ENCODE results near the gene MYADML2. TPM values are rescaled to one million over a fixed set of nuclear protein-coding genes. Genes with fewer than 3 reads are reported as not detected.

MYADML2 gene
- total RNA-seq, 1 experiment from 2014 or later: not detected

GRCh38 chr17:81927653-81928543 lies 19.1 kb downstream of the MYADML2 start, which contains the start of gene MAFG:
Gene MAFG (minus strand): TSS chr17:81927735. CDS start chr17:81923185, 4,550 bp downstream.
- Histone ChIP-seq H3K36me3 (ENCODE audit: insufficient read depth, low read length, poor library complexity, severe bottlenecking) (peaks cover 2% of the 10 kb centered on the region), H3K9me3 (ENCODE audit: low read depth, low read length, poor library complexity, severe bottlenecking) (no peaks in the 10 kb centered on the region), H3K4me1 (ENCODE audit: insufficient read depth, low read length, poor library complexity, severe bottlenecking) (peaks cover 37% of the 10 kb centered on the region), H3K27ac (ENCODE audit: low read depth, low read length, poor library complexity, severe bottlenecking) (peak within 1 kb of the TSS; percentile 92), H3K27me3 (replicated peaks; ENCODE audit: insufficient read depth, low read depth, low read length, poor library complexity) (no peaks in the 10 kb centered on the region), H3K4me3 (ENCODE audit: low read depth, low read length, poor library complexity, severe bottlenecking) (peak within 1 kb of the TSS; percentile 94)
- peak; percentile 97 for DNase-seq (ENCODE audit: low spot score)
- peak; percentile 55; the same call in 1 of the 2 replicates for TF ChIP-seq CTCF (conservative IDR thresholded peaks at IDR 0.05; ENCODE audit: low read depth, low read length)
- no peak for TF ChIP-seq EZH2 (IDR thresholded peaks at IDR 0.05; ENCODE audit: borderline replicate concordance, low read depth, low read length, poor library complexity, severe bottlenecking)
- ChIA-PET POLR2A (ENCODE audit: low non-redundant PET) (interaction anchor here (0.6 to 0.7 kb wide), 2 partner anchors 218 to 1025 kb away, joined by 5 to 16 read pairs; no protein-coding TSS in a partner anchor), CTCF (interaction anchor here (0.5 to 1.0 kb wide), 2 partner anchors 32 to 217 kb away, joined by 3 read pairs; no protein-coding TSS in a partner anchor)
- no TSS peak for BruUV-seq (replicated peaks)
- intact Hi-C loops (cut with micrococcal nuclease; ENCODE audit: unreplicated experiment): no loop called here

- POLR2A ChIA-PET (ENCODE audit: low non-redundant PET): interaction anchor here (0.7 kb wide), 1 partner anchor 217 kb away, joined by 16 read pairs; no protein-coding TSS in a partner anchor
- no TSS peak for BruUV-seq (replicated peaks)
Observed at GRCh38 chr17:81927152-81927652, 19.8 kb downstream of the MYADML2 start.

More at GRCh38 chr17:81927152-81927652, 19.8 kb downstream of the MYADML2 start:
- Histone ChIP-seq H3K36me3 (ENCODE audit: insufficient read depth, low read length, poor library complexity, severe bottlenecking) (peaks cover 2% of the 10 kb centered on the region), H3K9me3 (ENCODE audit: low read depth, low read length, poor library complexity, severe bottlenecking) (no peaks in the 10 kb centered on the region), H3K27me3 (replicated peaks; ENCODE audit: insufficient read depth, low read depth, low read length, poor library complexity) (no peaks in the 10 kb centered on the region), H3K4me3 (ENCODE audit: low read depth, low read length, poor library complexity, severe bottlenecking) (peak overlapping the region; percentile 94), H3K27ac (ENCODE audit: low read depth, low read length, poor library complexity, severe bottlenecking) (peak overlapping the region; percentile 92), H3K4me1 (ENCODE audit: insufficient read depth, low read length, poor library complexity, severe bottlenecking) (peaks cover 38% of the 10 kb centered on the region)
- TF ChIP-seq CTCF (conservative IDR thresholded peaks at IDR 0.05; ENCODE audit: low read depth, low read length) (no peak), EZH2 (IDR thresholded peaks at IDR 0.05; ENCODE audit: borderline replicate concordance, low read depth, low read length, poor library complexity, severe bottlenecking) (no peak)
- intact Hi-C loops (cut with micrococcal nuclease; ENCODE audit: unreplicated experiment): no loop called here
- DNase-seq (ENCODE audit: low spot score): no peak
- CTCF ChIA-PET: interaction anchor here (0.5 to 1.0 kb wide), 2 partner anchors 32 to 217 kb away, joined by 3 read pairs; no protein-coding TSS in a partner anchor
